Activated CD4-positive, alpha-beta memory T cell treated with anti-CD3 and anti-CD28 coated beads, Interleukin-2, amount 10 ng/mL, durations not matched to agents 7 days and 5 days (primary cell): Measurements from ENCODE around the gene MSANTD2. TPM values are rescaled to one million over a fixed set of nuclear protein-coding genes. Genes with fewer than 3 reads are reported as not detected.

Experiments used
- CTCF ChIA-PET: fragments of 350-600 bp; sonication (Branson Sonifier 250); formaldehyde crosslinking; loops from one replicate; lab custom pipeline; 2021; ENCODE audit warnings: antibody characterized with exemption, inconsistent platforms; lab: Charles Lee
- POLR2A ChIA-PET: fragments of 350-600 bp; sonication (Branson Sonifier 250); formaldehyde crosslinking; loops from one replicate; lab custom pipeline; 2021; ENCODE audit warnings: antibody characterized with exemption; lab: Charles Lee
- DNase-seq: peaks from one replicate; pipeline ENCODE4 v3.0.0-alpha.2; 2020
- H3K27ac Mint-ChIP-seq: one replicate; pipeline ENCODE4 v1.8.0; 2021; ENCODE audit warnings: mild to moderate bottlenecking, mixed read lengths
- H3K27me3 Mint-ChIP-seq: one replicate; pipeline ENCODE4 v1.8.0; 2021; ENCODE audit warnings: mixed read lengths
- H3K36me3 Mint-ChIP-seq: one replicate; pipeline ENCODE4 v1.8.0; 2021; ENCODE audit warnings: low read depth, mixed read lengths
- H3K4me1 Mint-ChIP-seq: one replicate; pipeline ENCODE4 v1.8.0; 2021; ENCODE audit warnings: mixed read lengths
- H3K4me3 Mint-ChIP-seq: one replicate; pipeline ENCODE4 v1.8.0; 2021; ENCODE audit warnings: mild to moderate bottlenecking, mixed read lengths
- H3K9me3 Mint-ChIP-seq: one replicate; pipeline ENCODE4 v1.8.0; 2021; ENCODE audit warnings: mixed read lengths
- total RNA-seq, 2 experiments: library from RNA; stranded (reverse); gene quantifications; one replicate each; pipeline ENCODE4 v1.2.3, GENCODE V29; 2021

Gene MSANTD2
- total RNA-seq, 2 experiments from 2014 or later: 9.4 to 10.4 TPM

GRCh38 chr11:124737638-124738305 lies 62.4 kb downstream of the MSANTD2 start:
- Mint-ChIP-seq H3K4me3 (no peak overlapping the region), H3K4me1 (peaks cover 14% of the 10 kb centered on the region), H3K36me3 (no peaks in the 10 kb centered on the region), H3K9me3 (no peaks in the 10 kb centered on the region), H3K27me3 (peaks cover 35% of the 10 kb centered on the region), H3K27ac (no peak overlapping the region)
- CTCF ChIA-PET: no interaction called here
- POLR2A ChIA-PET: no interaction called here
- no peak for DNase-seq

- peaks cover 14% of the 10 kb centered on the region for H3K4me1 Mint-ChIP-seq
- no peaks in the 10 kb centered on the region for H3K36me3 Mint-ChIP-seq
- ChIA-PET CTCF (interaction anchor here (1.0 to 1.1 kb wide), 2 partner anchors 10 to 67 kb away, joined by 3 to 4 read pairs; no protein-coding TSS in a partner anchor), POLR2A (no interaction called here)
- peaks cover 33% of the 10 kb centered on the region for H3K27me3 Mint-ChIP-seq
- no peaks in the 10 kb centered on the region for H3K9me3 Mint-ChIP-seq
- no peak for DNase-seq
- no peak overlapping the region for H3K4me3 Mint-ChIP-seq
- H3K27ac Mint-ChIP-seq: no peak overlapping the region
Observed at GRCh38 chr11:124736736-124737135, 63.5 kb downstream of the MSANTD2 start.

GRCh38 chr11:124732230-124732629 lies 68.0 kb downstream of the MSANTD2 start:
- Mint-ChIP-seq H3K9me3 (no peaks in the 10 kb centered on the region), H3K27me3 (peaks cover 14% of the 10 kb centered on the region), H3K4me1 (no peaks in the 10 kb centered on the region), H3K36me3 (no peaks in the 10 kb centered on the region), H3K4me3 (no peak overlapping the region), H3K27ac (no peak overlapping the region)
- CTCF ChIA-PET: interaction anchor here (1.2 kb wide), 1 partner anchor 62 kb away, joined by 4 read pairs; no protein-coding TSS in a partner anchor
- no peak for DNase-seq
- POLR2A ChIA-PET: no interaction called here

- ChIA-PET CTCF (no interaction called here), POLR2A (no interaction called here)
- Mint-ChIP-seq H3K36me3 (no peaks in the 10 kb centered on the region), H3K27me3 (peaks cover 17% of the 10 kb centered on the region), H3K9me3 (no peaks in the 10 kb centered on the region), H3K4me1 (no peaks in the 10 kb centered on the region), H3K4me3 (no peak overlapping the region), H3K27ac (no peak overlapping the region)
- no peak for DNase-seq
Observed at GRCh38 chr11:124729571-124729970, 70.6 kb downstream of the MSANTD2 start.

- Mint-ChIP-seq H3K4me1 (no peaks in the 10 kb centered on the region), H3K27ac (no peak overlapping the region), H3K27me3 (peaks cover 26% of the 10 kb centered on the region), H3K36me3 (no peaks in the 10 kb centered on the region), H3K4me3 (no peak overlapping the region), H3K9me3 (no peaks in the 10 kb centered on the region)
- ChIA-PET CTCF (no interaction called here), POLR2A (no interaction called here)
- no peak for DNase-seq
Observed at GRCh38 chr11:124728134-124728533, 72.1 kb downstream of the MSANTD2 start.

- H3K4me1 Mint-ChIP-seq: no peaks in the 10 kb centered on the region
- H3K27ac Mint-ChIP-seq: no peak overlapping the region
- H3K9me3 Mint-ChIP-seq: no peaks in the 10 kb centered on the region
- H3K4me3 Mint-ChIP-seq: no peak overlapping the region
- POLR2A ChIA-PET: no interaction called here
- H3K36me3 Mint-ChIP-seq: no peaks in the 10 kb centered on the region
- no peak for DNase-seq
- H3K27me3 Mint-ChIP-seq: peaks cover 33% of the 10 kb centered on the region
- CTCF ChIA-PET: no interaction called here
Observed at GRCh38 chr11:124727474-124727873, 72.7 kb downstream of the MSANTD2 start.

GRCh38 chr11:124725719-124726105 lies 74.5 kb downstream of the MSANTD2 start:
- ChIA-PET POLR2A (no interaction called here), CTCF (interaction anchor here (0.7 kb wide), 1 partner anchor 20 kb away, joined by 3 read pairs; no protein-coding TSS in a partner anchor)
- H3K4me3 Mint-ChIP-seq: no peak overlapping the region
- no peak overlapping the region for H3K27ac Mint-ChIP-seq
- H3K36me3 Mint-ChIP-seq: no peaks in the 10 kb centered on the region
- no peaks in the 10 kb centered on the region for H3K4me1 Mint-ChIP-seq
- H3K27me3 Mint-ChIP-seq: peaks cover 49% of the 10 kb centered on the region
- DNase-seq: no peak
- no peaks in the 10 kb centered on the region for H3K9me3 Mint-ChIP-seq

GRCh38 chr11:124724979-124725718 lies 75.1 kb downstream of the MSANTD2 start:
- H3K27ac Mint-ChIP-seq: no peak overlapping the region
- H3K4me1 Mint-ChIP-seq: no peaks in the 10 kb centered on the region
- H3K4me3 Mint-ChIP-seq: no peak overlapping the region
- H3K36me3 Mint-ChIP-seq: no peaks in the 10 kb centered on the region
- ChIA-PET POLR2A (no interaction called here), CTCF (interaction anchor here (0.7 kb wide), 1 partner anchor 21 kb away, joined by 3 read pairs; no protein-coding TSS in a partner anchor)
- DNase-seq: no peak
- peaks cover 53% of the 10 kb centered on the region for H3K27me3 Mint-ChIP-seq
- no peaks in the 10 kb centered on the region for H3K9me3 Mint-ChIP-seq

- POLR2A ChIA-PET: no interaction called here
- CTCF ChIA-PET: no interaction called here
- Mint-ChIP-seq H3K27ac (no peak overlapping the region), H3K9me3 (no peaks in the 10 kb centered on the region), H3K4me1 (peaks cover 11% of the 10 kb centered on the region), H3K27me3 (peaks cover 78% of the 10 kb centered on the region), H3K36me3 (no peaks in the 10 kb centered on the region), H3K4me3 (no peak overlapping the region)
- DNase-seq: no peak
Observed at GRCh38 chr11:124722176-124722575, 78.0 kb downstream of the MSANTD2 start.

- ChIA-PET POLR2A (no interaction called here), CTCF (interaction anchor here (0.9 kb wide), 1 partner anchor 43 kb away, joined by 4 read pairs; no protein-coding TSS in a partner anchor)
- H3K27me3 Mint-ChIP-seq: peaks cover 76% of the 10 kb centered on the region
- peaks cover 11% of the 10 kb centered on the region for H3K4me1 Mint-ChIP-seq
- H3K27ac Mint-ChIP-seq: no peak overlapping the region
- no peaks in the 10 kb centered on the region for H3K9me3 Mint-ChIP-seq
- no peak for DNase-seq
- no peak overlapping the region for H3K4me3 Mint-ChIP-seq
- no peaks in the 10 kb centered on the region for H3K36me3 Mint-ChIP-seq
Observed at GRCh38 chr11:124719534-124719933, 80.7 kb downstream of the MSANTD2 start.

- no peak overlapping the region for H3K4me3 Mint-ChIP-seq
Observed at GRCh38 chr11:124718801-124719200, 81.4 kb downstream of the MSANTD2 start.

GRCh38 chr11:124717786-124718651 lies 82.2 kb downstream of the MSANTD2 start:
- H3K36me3 Mint-ChIP-seq: no peaks in the 10 kb centered on the region
- no peak overlapping the region for H3K27ac Mint-ChIP-seq
- H3K9me3 Mint-ChIP-seq: no peaks in the 10 kb centered on the region
- ChIA-PET POLR2A (no interaction called here), CTCF (interaction anchor here (0.6 to 1.9 kb wide), 3 partner anchors 49 to 148 kb away, joined by 3 to 5 read pairs (median 3); no protein-coding TSS in a partner anchor)
- H3K4me1 Mint-ChIP-seq: peaks cover 11% of the 10 kb centered on the region
- no peak overlapping the region for H3K4me3 Mint-ChIP-seq
- H3K27me3 Mint-ChIP-seq: peaks cover 63% of the 10 kb centered on the region
- no peak for DNase-seq

More at GRCh38 chr11:124718801-124719200, 81.4 kb downstream of the MSANTD2 start:
- ChIA-PET POLR2A (no interaction called here), CTCF (no interaction called here)
- H3K36me3 Mint-ChIP-seq: no peaks in the 10 kb centered on the region
- H3K4me1 Mint-ChIP-seq: peaks cover 11% of the 10 kb centered on the region
- peaks cover 69% of the 10 kb centered on the region for H3K27me3 Mint-ChIP-seq
- no peak for DNase-seq
- no peak overlapping the region for H3K27ac Mint-ChIP-seq
- H3K9me3 Mint-ChIP-seq: no peaks in the 10 kb centered on the region
